GM21423 (cell line): ENCODE measurements around the gene PLXND1.
"Not testable (repeated sequence)": the region's sequence is repeated elsewhere in the genome, so short reads cannot be mapped to it uniquely, and the experiment has no call there.

Source experiments
- ATAC-seq: cut with Tn5 transposase; IDR thresholded peaks from one replicate; pipeline ENCODE4 v1.9.1; 2021; ENCODE audit warnings: mild to moderate bottlenecking, moderate library complexity; ENCODE audit not compliant: unreplicated experiment

PLXND1 gene

GRCh38 chr3:129606636-129607390 is at the start of gene PLXND1:
Gene PLXND1, minus strand, starts transcription at chr3:129606676. Its CDS starts 37 bp downstream, at chr3:129606639.
- no peak for ATAC-seq

- no peak for ATAC-seq
Observed at GRCh38 chr3:129655291-129655700, 48.8 kb upstream of the PLXND1 start.

- no peak for ATAC-seq
Observed at GRCh38 chr3:129654131-129654530, 47.7 kb upstream of the PLXND1 start.

- ATAC-seq = no peak
Observed at GRCh38 chr3:129653019-129653418, 46.5 kb upstream of the PLXND1 start.

GRCh38 chr3:129651435-129652202 is 45.1 kb upstream of the PLXND1 start:
- no peak for ATAC-seq

GRCh38 chr3:129650256-129650872 is 43.9 kb upstream of the PLXND1 start:
- no peak for ATAC-seq

GRCh38 chr3:129648391-129648790 is 41.9 kb upstream of the PLXND1 start:
- ATAC-seq = no peak

- ATAC-seq = no peak
Observed at GRCh38 chr3:129645286-129645685, 38.8 kb upstream of the PLXND1 start.

GRCh38 chr3:129644836-129645235 is 38.4 kb upstream of the PLXND1 start:
- no peak for ATAC-seq

- not testable (repeated sequence) for ATAC-seq
Observed at GRCh38 chr3:129641567-129642260, 35.2 kb upstream of the PLXND1 start.

- not testable (repeated sequence) for ATAC-seq
Observed at GRCh38 chr3:129640985-129641384, 34.5 kb upstream of the PLXND1 start.

GRCh38 chr3:129638481-129638880 is 32.0 kb upstream of the PLXND1 start:
- ATAC-seq = no peak

- ATAC-seq = no peak
Observed at GRCh38 chr3:129636082-129636481, 29.6 kb upstream of the PLXND1 start.

- ATAC-seq = no peak
Observed at GRCh38 chr3:129635656-129636055, 29.2 kb upstream of the PLXND1 start.

- no peak for ATAC-seq
Observed at GRCh38 chr3:129633751-129634481, 27.4 kb upstream of the PLXND1 start.

GRCh38 chr3:129632977-129633376 is 26.5 kb upstream of the PLXND1 start:
- ATAC-seq = no peak

- ATAC-seq = no peak
Observed at GRCh38 chr3:129632556-129632955, 26.1 kb upstream of the PLXND1 start.

GRCh38 chr3:129632056-129632455 is 25.6 kb upstream of the PLXND1 start:
- no peak for ATAC-seq

- ATAC-seq = no peak
Observed at GRCh38 chr3:129629011-129629410, 22.5 kb upstream of the PLXND1 start.

GRCh38 chr3:129628169-129628522 is 21.7 kb upstream of the PLXND1 start:
- no peak for ATAC-seq
